DMS 273 (cell line): ENCODE measurements around the gene CACNA1D.

ENCODE experiments used
- DNase-seq: peaks from one replicate; lab custom pipeline; 2025; ENCODE audit not compliant: unreplicated experiment; lab: John Stamatoyannopoulos, UW

The CACNA1D gene

GRCh38 chr3:53525765-53526703 lies 31.6 kb downstream of the CACNA1D start:
- DNase-seq = no peak

- no peak for DNase-seq
These were observed 32.3 kb downstream of the CACNA1D start for GRCh38 chr3:53526704-53527055.

GRCh38 chr3:53530205-53530604 lies 35.8 kb downstream of the CACNA1D start:
- no peak for DNase-seq

GRCh38 chr3:53531749-53532148 lies 37.3 kb downstream of the CACNA1D start:
- DNase-seq = no peak

GRCh38 chr3:53533472-53533871 lies 39.1 kb downstream of the CACNA1D start:
- no peak for DNase-seq

- DNase-seq = no peak
These were observed 39.8 kb downstream of the CACNA1D start for GRCh38 chr3:53534216-53534615.

- no peak for DNase-seq
These were observed 40.4 kb downstream of the CACNA1D start for GRCh38 chr3:53534676-53535400.

GRCh38 chr3:53536282-53536681 lies 41.9 kb downstream of the CACNA1D start:
- DNase-seq = no peak

- no peak for DNase-seq
These were observed 49.9 kb downstream of the CACNA1D start for GRCh38 chr3:53544357-53544756.

- no peak for DNase-seq
These were observed 51.0 kb downstream of the CACNA1D start for GRCh38 chr3:53545310-53545995.

GRCh38 chr3:53545996-53546359 lies 51.6 kb downstream of the CACNA1D start:
- DNase-seq = no peak

GRCh38 chr3:53547327-53547726 lies 52.9 kb downstream of the CACNA1D start:
- no peak for DNase-seq

- no peak for DNase-seq
These were observed 55.7 kb downstream of the CACNA1D start for GRCh38 chr3:53550005-53550620.

GRCh38 chr3:53551324-53551723 lies 56.9 kb downstream of the CACNA1D start:
- no peak for DNase-seq

GRCh38 chr3:53552730-53553129 lies 58.3 kb downstream of the CACNA1D start:
- no peak for DNase-seq

GRCh38 chr3:53553200-53553599 lies 58.8 kb downstream of the CACNA1D start:
- DNase-seq = no peak

GRCh38 chr3:53554559-53555067 lies 60.2 kb downstream of the CACNA1D start:
- DNase-seq = no peak

GRCh38 chr3:53555068-53555588 lies 60.7 kb downstream of the CACNA1D start:
- no peak for DNase-seq

- no peak for DNase-seq
These were observed 72.2 kb downstream of the CACNA1D start for GRCh38 chr3:53566461-53567145.

GRCh38 chr3:53570081-53570480 lies 75.7 kb downstream of the CACNA1D start:
- no peak for DNase-seq
